ENCODE results near the gene EPHB6.

Gene EPHB6

GRCh38 chr7:142878315-142878714 is 23.4 kb downstream of the EPHB6 start:
- DNase-seq = no peak

GRCh38 chr7:142879060-142879459 is 24.2 kb downstream of the EPHB6 start:
- DNase-seq = no peak

DNA sequence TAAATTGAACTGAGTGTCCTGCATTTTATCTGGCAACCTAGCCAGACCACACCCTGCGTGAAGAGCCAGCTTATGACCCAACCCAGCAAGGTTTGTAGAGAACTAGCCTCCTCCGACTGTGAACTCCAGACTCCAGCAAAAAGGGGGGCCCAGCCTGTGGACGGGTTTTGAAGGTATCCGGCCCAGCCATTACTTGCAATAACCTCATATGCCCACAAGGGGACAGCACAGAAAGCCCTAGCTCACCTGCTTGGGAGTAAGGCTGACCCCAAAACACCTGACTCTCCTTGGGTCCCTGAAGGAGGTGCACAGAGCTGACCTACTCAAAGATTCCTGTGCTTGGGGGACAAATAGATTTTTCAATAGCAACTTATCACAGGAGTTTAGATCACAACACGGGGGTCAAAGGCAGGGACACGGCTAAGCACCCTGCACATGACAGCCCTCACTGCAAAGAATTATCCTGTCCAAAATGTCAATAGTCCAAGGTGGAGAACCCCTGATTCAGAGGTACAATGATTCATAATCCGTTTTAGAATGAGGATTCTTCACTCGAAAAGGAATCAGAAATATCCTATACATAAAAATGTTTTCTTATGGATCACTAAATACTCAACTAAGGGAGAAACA is 26.1 kb downstream of the EPHB6 start:
- peak; percentile 72 for DNase-seq

GRCh38 chr7:142881586-142882337 is 26.9 kb downstream of the EPHB6 start:
- no peak for DNase-seq

DNA sequence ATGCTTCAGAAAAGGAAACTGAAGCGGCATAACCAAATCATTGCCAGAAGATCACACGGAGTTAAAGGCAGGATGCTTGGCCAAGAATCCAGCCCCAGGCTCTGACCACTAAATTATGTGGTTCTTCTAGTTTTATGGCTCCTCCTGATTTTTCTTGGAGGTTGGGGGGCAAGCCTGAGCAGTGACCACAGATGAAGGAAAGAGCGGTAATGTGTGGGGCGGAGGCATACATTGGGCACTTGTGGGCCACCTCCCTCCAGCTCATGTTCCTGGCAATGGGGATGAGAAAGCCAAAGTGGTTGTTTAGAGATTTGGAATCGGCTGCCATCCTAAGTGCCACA is 27.4 kb downstream of the EPHB6 start:
- no peak for DNase-seq

DNA sequence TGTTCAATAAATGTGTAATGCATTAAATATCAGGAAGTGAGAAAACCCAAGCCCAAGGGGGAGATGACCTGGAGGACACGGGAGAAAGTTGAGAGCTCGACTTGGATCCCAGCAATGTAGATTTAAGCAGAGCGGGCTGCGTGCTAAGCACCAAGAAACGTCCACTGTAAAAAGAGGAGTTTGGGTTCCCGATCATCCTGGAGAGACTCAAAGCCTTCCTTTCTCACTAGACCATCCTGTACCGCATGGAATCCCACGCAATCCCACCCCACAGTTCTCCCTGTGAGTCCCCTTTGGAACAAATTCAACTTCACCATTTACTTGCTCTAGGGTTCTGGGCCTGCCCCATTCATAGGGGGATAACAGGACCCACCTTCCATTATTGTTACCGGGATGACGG is 28.3 kb downstream of the EPHB6 start:
- no peak for DNase-seq

DNA sequence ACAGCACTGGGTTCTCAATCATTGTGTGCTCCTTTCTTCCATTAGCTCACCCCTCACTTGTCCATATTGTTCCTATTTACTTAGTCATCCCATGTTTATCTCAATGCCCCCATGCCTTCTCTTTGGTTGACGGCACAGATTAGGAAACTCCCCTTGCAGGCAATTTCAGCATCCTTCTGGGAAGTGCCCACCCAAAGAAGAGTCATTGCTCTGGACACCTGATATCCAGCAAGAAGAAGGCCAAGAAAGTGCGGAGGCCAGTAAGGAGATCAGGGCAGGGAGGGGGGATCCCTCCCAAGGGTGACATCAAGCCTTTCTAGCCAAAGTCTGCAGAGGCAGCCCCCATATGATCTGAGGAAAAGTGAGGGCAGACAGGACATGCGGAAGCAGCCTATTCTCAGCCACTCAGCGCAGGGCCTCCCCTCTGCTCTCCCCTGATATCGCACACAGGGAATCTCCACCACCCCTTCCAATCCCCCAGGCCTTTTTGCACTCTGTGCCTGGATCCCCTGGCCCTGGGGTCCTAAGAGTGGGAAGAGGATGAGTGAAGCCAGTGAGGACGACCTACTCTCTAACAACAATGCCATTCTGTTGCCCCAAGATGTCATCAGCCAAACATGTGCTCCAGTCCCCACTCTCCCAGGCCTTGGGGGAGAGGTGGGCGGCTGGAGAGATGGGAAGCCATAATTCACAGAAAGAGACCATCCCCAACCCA is 28.9 kb downstream of the EPHB6 start:
- DNase-seq = no peak

DNA sequence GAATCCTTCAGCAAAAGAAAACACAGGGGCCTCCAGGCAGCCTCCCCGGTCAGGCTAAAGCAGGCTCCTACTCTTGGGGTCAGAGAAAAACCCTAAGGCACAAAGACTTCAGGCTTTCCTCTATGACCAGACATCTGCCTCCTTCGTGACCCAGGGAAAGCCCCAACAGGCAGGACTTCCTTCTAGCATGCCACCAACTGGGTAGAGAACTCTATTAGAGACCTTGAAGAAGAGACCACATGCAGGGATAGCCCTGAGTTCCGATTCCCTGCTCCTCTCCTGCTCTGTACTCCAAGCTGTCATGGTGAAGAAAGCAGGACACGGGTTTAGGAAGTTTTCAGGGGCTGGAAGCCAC is 29.4 kb downstream of the EPHB6 start:
- no peak for DNase-seq

DNA sequence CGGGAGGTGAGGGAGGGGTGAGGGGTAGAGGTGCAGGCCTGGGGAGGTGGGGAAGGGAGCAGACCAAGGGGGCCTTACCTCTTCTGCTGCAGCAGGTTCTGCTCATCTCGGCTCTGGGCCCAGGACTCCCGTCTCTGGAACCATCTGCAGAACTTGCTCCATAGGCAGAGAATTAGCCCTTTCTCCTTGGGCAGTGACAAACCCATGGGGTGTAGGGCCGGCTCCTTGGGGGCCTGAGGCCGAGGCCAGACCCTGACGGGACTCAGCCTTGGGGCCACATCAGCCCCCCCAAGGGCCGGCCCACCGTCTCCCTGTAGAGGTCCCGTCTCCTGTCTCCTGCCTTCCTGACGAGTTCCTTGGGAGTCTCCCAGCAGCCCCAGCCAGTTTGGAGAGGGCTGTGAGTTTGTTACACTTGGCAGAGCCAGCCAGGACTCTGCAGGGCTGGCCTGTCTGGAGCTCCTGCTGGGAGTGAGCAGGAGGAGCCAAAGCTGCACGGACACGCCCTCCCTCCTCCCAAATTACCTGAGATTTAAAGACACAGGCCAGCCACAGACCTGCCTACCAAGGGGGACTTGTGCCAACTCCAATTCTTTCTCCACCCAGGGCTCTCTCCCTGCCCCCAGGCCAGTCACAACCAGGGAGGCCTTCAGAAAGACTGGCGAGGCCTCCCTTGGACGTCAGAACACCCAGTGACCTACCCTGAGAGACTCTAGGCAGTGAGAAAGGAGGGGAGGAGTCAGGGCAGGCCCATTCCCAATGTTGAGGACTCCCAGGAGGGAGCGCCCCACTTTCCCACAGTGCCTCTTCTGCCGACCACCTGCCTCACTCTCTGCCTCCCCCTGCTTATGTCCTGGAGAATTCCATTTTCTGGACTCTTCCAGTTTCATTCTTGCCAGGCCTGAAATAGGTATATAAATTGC is 30.7 kb downstream of the EPHB6 start, which contains the start of gene TRPV6:
Gene TRPV6 (minus strand): TSS at position 435 of the 920 bp plus-strand sequence.
- DNase-seq = no peak

DNA sequence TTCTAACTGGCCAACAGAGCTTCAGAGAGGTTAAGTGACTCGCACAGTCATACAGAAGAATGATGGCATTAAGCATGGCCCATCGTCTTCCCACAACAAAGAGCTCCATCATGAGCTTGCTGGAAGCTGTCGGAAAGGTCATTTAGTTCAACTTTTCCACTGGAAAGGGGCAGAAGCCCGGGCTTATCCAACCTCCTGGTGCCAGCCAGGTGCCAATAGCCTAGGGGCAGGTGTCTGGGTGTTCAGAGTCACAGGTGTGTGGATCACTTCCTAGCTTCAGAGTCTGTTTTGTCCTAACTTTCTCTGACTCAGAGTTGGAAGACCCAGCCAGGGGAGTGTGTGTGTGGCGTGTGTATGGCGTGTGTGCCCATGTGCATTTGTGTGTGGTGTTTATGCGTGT is 32.0 kb downstream of the EPHB6 start:
- DNase-seq = no peak

DNA sequence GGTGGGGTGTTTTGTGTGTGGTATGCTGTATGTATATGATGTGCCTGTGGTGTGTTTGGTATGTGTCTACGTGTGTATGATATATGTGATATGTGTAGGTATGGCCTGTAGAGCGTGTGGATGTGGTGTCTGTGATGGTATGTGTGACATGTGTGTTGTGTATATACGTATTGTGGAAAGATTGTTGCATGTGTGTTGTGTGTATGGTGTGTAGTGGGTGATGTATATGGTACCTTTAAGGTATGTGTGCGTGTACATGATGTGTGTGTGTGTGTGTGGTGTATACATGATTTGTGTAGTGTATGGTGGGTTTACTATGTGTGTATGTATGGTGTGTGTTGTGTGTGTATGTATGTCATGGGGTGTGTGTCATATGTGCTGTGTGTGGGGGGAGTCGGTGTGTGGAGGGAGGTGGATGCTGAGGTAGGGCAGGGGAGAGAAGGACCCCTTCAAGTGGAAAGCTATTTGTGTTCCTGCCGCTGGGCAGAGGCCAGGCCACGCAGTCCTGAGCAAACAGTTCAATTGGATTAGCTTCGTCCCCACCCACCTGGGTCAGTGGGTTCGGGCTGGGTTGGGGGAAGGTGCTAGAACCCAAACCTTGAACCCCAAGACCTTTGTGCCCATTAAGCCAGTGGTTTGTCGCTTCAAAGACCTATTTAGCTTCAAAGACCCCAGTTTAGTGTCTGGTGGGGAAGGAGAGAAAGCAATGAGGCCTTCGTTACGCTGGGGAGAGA is 32.6 kb downstream of the EPHB6 start:
- DNase-seq = no peak

DNA sequence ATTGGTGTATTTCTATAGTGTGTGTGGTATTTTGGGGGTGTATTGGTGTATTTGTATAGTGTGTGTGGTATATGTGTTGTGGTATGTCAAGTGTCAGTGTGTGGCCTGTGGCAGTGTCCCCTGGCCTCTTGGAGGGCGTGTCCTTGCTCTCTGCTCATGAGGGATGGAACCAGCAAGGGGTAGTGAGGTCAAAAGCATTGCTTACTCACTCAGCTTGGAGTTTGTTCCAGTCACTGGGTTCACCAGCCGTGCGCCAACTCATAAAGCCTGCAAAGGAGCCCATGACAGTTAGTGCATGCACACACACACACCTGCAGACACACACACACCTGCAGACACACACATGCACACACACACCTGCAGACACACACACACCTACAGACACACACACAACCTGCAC is 34.9 kb downstream of the EPHB6 start:
- no peak for DNase-seq

DNA sequence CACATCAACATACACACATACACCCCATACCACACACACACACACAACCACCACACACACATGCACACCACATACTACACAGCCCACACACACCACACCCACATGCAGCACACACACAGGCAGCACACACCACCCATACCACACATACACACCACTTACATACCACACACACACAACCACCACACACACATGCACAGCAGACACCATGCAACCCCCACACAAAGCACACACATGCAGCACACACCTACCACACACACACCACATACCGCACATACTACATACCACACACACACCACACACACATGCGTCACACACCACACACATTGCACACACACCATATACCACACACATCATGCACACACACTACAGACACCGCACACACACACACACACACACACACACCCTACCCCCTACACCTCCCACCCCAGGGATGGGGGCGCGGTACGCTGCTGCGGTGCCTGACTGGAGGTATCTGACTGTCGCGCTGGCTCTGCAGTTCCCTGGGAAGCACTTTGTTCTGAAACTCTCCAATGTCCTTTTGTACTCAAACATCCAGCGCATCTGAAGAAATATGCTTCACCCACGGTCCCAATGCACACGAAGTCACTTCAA is 36.1 kb downstream of the EPHB6 start:
- no peak for DNase-seq

DNA sequence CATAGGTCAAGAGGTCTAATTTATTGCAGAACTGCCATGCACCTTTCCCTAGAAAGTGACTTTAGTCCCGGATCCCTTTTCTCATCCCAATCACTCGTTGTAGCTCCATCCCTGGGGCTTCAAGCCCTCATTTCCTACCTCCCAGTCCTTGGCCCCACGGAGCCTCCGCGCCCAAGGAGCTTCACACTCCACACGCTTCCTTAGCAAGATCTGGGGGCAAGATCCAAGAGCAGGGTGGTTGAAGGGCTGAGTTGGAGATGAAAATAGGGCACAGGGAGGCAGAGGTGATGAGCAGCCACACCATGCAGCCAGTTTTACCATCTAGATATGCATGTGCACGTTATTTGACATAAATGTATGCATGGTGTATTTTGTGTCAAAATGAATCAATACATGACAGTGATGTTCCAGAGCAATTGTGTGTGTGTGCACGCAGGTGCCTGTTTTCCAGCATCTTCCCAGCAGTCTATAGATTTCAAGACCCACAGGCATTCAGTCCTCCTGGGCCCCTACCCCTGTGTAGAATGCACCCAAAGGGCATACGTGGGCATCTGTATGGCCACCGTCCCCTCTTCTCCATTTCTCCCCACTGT is 36.7 kb downstream of the EPHB6 start:
- no peak for DNase-seq

DNA sequence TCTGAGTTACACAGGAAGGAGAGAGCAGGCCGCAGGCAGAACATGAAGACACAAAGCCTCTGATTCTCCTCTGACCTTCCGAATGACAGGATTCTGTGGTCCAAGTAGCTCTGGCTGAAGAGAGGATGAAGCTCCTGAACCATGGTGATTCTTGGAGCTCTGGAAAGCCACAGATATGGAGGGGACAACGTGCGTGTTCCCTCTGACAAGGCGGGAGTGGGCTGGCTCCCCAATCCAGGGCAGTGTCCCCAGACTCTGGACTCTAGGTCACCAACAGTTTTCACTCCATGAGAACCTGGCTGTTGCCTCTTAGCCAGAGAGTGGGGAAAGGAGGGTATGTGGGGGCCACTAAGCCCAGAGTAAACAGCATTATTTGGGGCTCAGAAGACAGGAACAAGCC is 38.1 kb downstream of the EPHB6 start:
- DNase-seq = no peak

DNA sequence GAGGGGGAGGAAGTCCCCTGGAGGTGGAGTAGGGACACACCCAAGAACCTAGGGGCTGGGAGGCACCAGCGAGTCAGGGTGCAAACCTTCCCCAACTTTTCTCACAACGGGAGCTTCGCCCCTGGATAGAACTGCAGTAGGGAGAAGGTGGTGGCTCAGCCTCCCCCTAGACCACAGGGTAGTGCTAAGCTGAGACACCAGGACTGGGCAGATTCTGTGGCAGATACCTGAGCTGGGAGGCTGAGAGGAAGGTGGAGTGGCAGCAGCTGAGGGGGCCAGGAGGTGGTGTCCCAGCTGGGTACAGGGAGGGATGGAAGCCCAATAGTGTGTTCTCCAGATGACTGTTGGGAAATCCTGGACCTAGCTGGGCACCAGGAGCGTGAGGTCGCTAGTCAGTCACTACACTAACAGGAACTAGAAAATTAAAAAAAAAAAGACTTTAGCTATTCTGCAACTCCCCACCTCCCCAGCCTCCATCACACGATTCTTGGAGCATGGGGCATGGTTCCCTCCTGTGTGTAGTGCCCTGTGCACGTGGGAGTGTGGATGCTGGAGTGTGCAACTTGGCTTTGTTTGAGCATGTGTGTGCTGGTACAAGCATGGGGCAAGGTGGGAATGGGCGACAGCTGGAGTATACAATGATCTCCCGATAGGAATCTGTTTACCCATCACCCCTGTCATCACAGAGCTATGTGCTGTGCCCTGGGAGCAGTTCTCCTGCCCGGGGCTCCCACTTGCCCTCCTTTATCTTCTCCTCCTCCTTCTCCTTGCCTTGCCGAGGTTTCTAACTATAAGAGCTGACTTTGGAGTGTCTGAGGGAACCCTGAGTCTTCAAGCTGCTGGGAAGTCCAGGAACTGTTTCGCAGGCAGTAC is 39.5 kb downstream of the EPHB6 start:
- DNase-seq = no peak

DNA sequence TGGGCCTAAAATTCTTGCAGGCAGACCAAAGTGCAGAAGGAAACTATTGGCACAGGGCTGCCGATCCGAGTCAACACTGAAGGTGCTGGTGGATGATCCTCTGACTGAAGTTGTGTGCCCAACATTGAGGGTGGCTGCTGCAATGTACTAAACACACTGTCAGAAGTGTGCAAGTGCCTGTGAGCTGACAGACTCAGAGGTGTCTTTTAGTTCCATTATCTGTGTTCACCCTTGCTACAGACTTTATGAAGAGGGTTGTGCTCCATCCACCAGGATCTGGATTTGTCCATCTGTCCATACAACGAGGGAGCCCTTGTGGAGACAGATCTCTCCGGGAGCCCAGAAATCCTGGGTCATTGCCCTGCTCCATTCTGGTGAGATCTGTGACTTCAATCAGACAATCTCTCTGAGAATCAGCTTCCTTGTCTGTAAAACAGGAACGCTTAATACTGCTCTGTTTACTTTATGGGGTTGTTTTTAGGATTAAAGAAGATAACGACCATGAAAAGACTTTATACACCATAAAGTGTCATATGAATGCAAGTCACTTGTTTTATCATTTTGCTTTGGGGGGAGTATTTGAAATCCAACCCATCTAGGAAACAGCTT is 40.2 kb downstream of the EPHB6 start:
- DNase-seq = no peak

GRCh38 chr7:142896151-142896550 is 41.3 kb downstream of the EPHB6 start:
- DNase-seq = no peak

DNA sequence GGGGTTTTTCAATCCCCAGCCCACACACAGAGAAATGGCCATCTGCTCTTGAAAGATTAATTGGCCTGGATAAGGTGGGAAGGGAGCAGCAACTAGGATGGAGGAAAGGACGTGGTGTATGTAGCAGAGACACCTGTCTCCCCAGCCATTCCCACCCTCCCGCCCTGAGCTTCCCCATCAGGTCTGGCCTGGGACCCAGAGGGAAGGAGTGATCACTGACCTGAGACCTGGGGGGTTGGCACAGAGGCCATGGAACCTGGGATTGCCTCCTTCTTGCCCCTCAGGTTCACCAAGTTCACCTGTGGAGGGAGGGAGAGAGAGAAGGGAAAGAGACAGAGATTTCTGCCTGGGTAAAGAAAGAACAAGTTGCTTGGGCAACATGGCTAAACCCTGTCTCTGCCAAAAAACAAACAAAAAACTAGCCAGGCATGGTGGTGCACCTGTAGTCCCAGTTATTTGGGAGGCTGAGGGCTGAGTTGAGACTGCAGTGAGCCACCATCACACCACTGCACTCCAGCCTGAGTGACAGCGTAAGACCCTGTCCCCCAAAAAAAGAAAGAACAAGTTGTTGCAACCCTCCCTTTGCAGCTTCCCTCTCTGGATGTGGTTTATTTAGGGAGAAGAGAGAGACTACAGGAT is 42.0 kb downstream of the EPHB6 start:
- DNase-seq = no peak

GRCh38 chr7:142897691-142898090 is 42.8 kb downstream of the EPHB6 start:
- DNase-seq = no peak

Data from hematopoietic multipotent progenitor cell treated with erythropoietin and hydrocortisone succinate and interleukin-3 and kit ligand, for 6 days (in vitro differentiated cells).